Measurements from ENCODE around the gene NFE2L2.

GRCh38 chr2:177207101-177207500, 57.4 kb downstream of the NFE2L2 start:
- TF ChIP-seq CTCF (IDR thresholded peaks at IDR 0.05; ENCODE audit: low read depth, low read length) = no peak
- TF ChIP-seq EZH2phosphoT487 (IDR thresholded peaks at IDR 0.05; ENCODE audit: low read depth) = no peak
